H1 (cell line): ENCODE data around the gene OPCML. TPM values are rescaled to one million over a fixed set of nuclear protein-coding genes. Genes with fewer than 3 reads are reported as not detected.

Experiments used
- BCL11A ChIP-seq, 2 experiments: IDR thresholded peaks; one replicate each; pipeline ENCODE4 v1.6.1; 2011; ENCODE audit warnings: low read depth in 2 of 2, low read length in 2 of 2, mild to moderate bottlenecking in 2 of 2
- CBX8 ChIP-seq: fragments of 300-800, 300-1000 bp; sonication (generic); IDR thresholded peaks from 2 replicates; pipeline ENCODE4 v1.7.1; 2016; ENCODE audit warnings: low read depth, low read length, borderline replicate concordance
- CEBPB ChIP-seq: IDR thresholded peaks from 2 replicates; pipeline ENCODE4 v1.6.1; 2012; ENCODE audit warnings: low read depth, low read length
- CHD2 ChIP-seq: IDR thresholded peaks from 2 replicates; pipeline ENCODE4 v1.6.1; 2012; ENCODE audit warnings: low read length, improper control_type of control experiment
- EGR1 ChIP-seq: IDR thresholded peaks from 2 replicates; pipeline ENCODE4 v1.6.1; 2011; ENCODE audit warnings: low read depth, low read length, borderline replicate concordance
- EP300 ChIP-seq, 2 experiments: IDR thresholded peaks; 1 replicate in 1 of 2; 2 replicates in 1 of 2; pipeline ENCODE4 v1.6.1; 2011 to 2012; ENCODE audit warnings: low read depth in 2 of 2, low read length in 2 of 2, mild to moderate bottlenecking in 2 of 2, borderline replicate concordance in 1 of 2, inconsistent platforms in 1 of 2, moderate library complexity in 1 of 2
- NANOG ChIP-seq: IDR thresholded peaks from 2 replicates; pipeline ENCODE4 v1.6.1; 2011; ENCODE audit warnings: low read length, low read depth, mild to moderate bottlenecking, inconsistent platforms; ENCODE audit not compliant: insufficient read depth, poor library complexity, severe bottlenecking
- TAF1 ChIP-seq: IDR thresholded peaks from 2 replicates; pipeline ENCODE4 v1.6.1; 2011; ENCODE audit warnings: mild to moderate bottlenecking, low read depth, low read length
- polyA plus RNA-seq, 7 experiments: library from polyadenylated mRNA; depleted of rRNA in 3 of 7; stranded (reverse) in 5 of 7; unstranded in 2 of 7; fragments of >200 nt in 5 of 7; fragments of 200-250 nt in 2 of 7; gene quantifications; 1 replicate in 5 of 7; 2 replicates in 1 of 7; 4 replicates in 1 of 7; pipeline versions ENCODE4 v1.2.1 to v1.2.3, GENCODE V29; 2011 to 2013; ENCODE audit warnings: missing spikeins in 2 of 7, mixed read lengths in 2 of 7
- total RNA-seq: library from RNA; stranded (reverse); fragmentation: NEBNext Ultra II Directional; extraction: Animal tissue kit (Norgen Biotek cat#: 25700); gene quantifications from 2 replicates; pipeline ENCODE4 v1.2.1, GENCODE V29; 2021
- TF ChIP-seq, protein P1 (sequence below): fragments of 300-600 bp; sonication (generic); IDR thresholded peaks from 2 replicates; pipeline ENCODE4 v1.7.1; 2012; ENCODE audit warnings: low read length, moderate library complexity, mild to moderate bottlenecking, inconsistent platforms; ENCODE audit not compliant: insufficient replicate concordance
- TF ChIP-seq, protein P2 (sequence below): IDR thresholded peaks from 2 replicates; pipeline ENCODE4 v1.6.1; 2011; ENCODE audit warnings: low read length, improper control_type of control experiment

OPCML gene
- total and polyA plus RNA-seq, 2 of the 8 experiments (the other 6 are each of a cell fraction or from before 2014, with no cell fraction given), result 2.3 to 3.1 TPM

DNA sequence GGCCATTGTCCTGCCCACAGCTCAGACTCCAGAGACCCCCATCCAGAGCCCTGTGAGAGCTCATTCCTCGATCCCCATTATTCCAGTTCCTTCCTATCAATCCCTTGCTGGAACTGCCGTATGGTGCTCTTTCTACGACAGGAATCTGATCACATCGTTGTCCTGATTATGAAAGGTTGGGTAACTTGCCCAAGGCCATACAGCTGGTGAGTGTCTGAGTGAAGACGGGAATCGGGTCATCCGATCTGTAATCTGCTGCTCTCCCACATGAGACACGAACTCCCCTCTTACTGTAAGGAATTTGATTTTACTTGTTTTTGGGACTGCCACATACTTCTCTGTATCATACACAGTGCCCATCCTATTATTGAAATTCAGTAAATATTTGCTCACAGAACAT lies 149.1 kb downstream of the OPCML start (continued):
- TF ChIP-seq, protein P1, sequence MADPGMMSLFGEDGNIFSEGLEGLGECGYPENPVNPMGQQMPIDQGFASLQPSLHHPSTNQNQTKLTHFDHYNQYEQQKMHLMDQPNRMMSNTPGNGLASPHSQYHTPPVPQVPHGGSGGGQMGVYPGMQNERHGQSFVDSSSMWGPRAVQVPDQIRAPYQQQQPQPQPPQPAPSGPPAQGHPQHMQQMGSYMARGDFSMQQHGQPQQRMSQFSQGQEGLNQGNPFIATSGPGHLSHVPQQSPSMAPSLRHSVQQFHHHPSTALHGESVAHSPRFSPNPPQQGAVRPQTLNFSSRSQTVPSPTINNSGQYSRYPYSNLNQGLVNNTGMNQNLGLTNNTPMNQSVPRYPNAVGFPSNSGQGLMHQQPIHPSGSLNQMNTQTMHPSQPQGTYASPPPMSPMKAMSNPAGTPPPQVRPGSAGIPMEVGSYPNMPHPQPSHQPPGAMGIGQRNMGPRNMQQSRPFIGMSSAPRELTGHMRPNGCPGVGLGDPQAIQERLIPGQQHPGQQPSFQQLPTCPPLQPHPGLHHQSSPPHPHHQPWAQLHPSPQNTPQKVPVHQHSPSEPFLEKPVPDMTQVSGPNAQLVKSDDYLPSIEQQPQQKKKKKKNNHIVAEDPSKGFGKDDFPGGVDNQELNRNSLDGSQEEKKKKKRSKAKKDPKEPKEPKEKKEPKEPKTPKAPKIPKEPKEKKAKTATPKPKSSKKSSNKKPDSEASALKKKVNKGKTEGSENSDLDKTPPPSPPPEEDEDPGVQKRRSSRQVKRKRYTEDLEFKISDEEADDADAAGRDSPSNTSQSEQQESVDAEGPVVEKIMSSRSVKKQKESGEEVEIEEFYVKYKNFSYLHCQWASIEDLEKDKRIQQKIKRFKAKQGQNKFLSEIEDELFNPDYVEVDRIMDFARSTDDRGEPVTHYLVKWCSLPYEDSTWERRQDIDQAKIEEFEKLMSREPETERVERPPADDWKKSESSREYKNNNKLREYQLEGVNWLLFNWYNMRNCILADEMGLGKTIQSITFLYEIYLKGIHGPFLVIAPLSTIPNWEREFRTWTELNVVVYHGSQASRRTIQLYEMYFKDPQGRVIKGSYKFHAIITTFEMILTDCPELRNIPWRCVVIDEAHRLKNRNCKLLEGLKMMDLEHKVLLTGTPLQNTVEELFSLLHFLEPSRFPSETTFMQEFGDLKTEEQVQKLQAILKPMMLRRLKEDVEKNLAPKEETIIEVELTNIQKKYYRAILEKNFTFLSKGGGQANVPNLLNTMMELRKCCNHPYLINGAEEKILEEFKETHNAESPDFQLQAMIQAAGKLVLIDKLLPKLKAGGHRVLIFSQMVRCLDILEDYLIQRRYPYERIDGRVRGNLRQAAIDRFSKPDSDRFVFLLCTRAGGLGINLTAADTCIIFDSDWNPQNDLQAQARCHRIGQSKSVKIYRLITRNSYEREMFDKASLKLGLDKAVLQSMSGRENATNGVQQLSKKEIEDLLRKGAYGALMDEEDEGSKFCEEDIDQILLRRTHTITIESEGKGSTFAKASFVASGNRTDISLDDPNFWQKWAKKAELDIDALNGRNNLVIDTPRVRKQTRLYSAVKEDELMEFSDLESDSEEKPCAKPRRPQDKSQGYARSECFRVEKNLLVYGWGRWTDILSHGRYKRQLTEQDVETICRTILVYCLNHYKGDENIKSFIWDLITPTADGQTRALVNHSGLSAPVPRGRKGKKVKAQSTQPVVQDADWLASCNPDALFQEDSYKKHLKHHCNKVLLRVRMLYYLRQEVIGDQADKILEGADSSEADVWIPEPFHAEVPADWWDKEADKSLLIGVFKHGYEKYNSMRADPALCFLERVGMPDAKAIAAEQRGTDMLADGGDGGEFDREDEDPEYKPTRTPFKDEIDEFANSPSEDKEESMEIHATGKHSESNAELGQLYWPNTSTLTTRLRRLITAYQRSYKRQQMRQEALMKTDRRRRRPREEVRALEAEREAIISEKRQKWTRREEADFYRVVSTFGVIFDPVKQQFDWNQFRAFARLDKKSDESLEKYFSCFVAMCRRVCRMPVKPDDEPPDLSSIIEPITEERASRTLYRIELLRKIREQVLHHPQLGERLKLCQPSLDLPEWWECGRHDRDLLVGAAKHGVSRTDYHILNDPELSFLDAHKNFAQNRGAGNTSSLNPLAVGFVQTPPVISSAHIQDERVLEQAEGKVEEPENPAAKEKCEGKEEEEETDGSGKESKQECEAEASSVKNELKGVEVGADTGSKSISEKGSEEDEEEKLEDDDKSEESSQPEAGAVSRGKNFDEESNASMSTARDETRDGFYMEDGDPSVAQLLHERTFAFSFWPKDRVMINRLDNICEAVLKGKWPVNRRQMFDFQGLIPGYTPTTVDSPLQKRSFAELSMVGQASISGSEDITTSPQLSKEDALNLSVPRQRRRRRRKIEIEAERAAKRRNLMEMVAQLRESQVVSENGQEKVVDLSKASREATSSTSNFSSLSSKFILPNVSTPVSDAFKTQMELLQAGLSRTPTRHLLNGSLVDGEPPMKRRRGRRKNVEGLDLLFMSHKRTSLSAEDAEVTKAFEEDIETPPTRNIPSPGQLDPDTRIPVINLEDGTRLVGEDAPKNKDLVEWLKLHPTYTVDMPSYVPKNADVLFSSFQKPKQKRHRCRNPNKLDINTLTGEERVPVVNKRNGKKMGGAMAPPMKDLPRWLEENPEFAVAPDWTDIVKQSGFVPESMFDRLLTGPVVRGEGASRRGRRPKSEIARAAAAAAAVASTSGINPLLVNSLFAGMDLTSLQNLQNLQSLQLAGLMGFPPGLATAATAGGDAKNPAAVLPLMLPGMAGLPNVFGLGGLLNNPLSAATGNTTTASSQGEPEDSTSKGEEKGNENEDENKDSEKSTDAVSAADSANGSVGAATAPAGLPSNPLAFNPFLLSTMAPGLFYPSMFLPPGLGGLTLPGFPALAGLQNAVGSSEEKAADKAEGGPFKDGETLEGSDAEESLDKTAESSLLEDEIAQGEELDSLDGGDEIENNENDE, result no peak
- TF ChIP-seq CHD2 (no peak), BCL11A (IDR thresholded peaks at IDR 0.05; ENCODE audit: low read depth in 2 of 2, low read length in 2 of 2) (no peak), EGR1 (no peak), CEBPB (no peak), NANOG (no peak), TAF1 (no peak), CBX8 (no peak), EP300 (IDR thresholded peaks at IDR 0.05; ENCODE audit: borderline replicate concordance in 1 of 2, low read depth in 2 of 2, low read length in 2 of 2) (no peak)
- TF ChIP-seq, protein P2, sequence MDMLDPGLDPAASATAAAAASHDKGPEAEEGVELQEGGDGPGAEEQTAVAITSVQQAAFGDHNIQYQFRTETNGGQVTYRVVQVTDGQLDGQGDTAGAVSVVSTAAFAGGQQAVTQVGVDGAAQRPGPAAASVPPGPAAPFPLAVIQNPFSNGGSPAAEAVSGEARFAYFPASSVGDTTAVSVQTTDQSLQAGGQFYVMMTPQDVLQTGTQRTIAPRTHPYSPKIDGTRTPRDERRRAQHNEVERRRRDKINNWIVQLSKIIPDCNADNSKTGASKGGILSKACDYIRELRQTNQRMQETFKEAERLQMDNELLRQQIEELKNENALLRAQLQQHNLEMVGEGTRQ, result no peak
